Neural cell (in vitro differentiated cells): ENCODE results near the gene DOCK8.

Source experiments
- EP300 ChIP-seq: fragments of 450-650 bp; conservative IDR thresholded peaks from 2 replicates; pipeline ENCODE4 v1.6.1; 2014; ENCODE audit warnings: antibody characterized with exemption, mild to moderate bottlenecking, moderate library complexity; ENCODE audit not compliant: poor library complexity, severe bottlenecking
- EZH2 ChIP-seq: fragments of 200-600, 300-800 bp; shearing (Covaris generic), sonication (generic); IDR thresholded peaks from 2 replicates; pipeline ENCODE4 v1.6.1; 2014; ENCODE audit warnings: antibody characterized with exemption, low read length, borderline replicate concordance, mild to moderate bottlenecking; ENCODE audit not compliant: insufficient read depth, poor library complexity, severe bottlenecking
- MXI1 ChIP-seq: fragments of 450-650 bp; conservative IDR thresholded peaks from 2 replicates; pipeline ENCODE4 v1.6.1; 2014; ENCODE audit warnings: antibody characterized with exemption, mild to moderate bottlenecking; ENCODE audit not compliant: poor library complexity, severe bottlenecking
- POLR2AphosphoS5 ChIP-seq: IDR thresholded peaks from 2 replicates; pipeline ENCODE4 v1.6.1; 2012
- SMC3 ChIP-seq: fragments of 450-650 bp; conservative IDR thresholded peaks from 2 replicates; pipeline ENCODE4 v1.6.1; 2014; ENCODE audit warnings: antibody characterized with exemption, mild to moderate bottlenecking, moderate library complexity; ENCODE audit not compliant: poor library complexity
- TAF1 ChIP-seq: IDR thresholded peaks from 2 replicates; pipeline ENCODE4 v1.6.1; 2012; ENCODE audit warnings: low read depth
- TF ChIP-seq, protein P1 (sequence below): fragments of 450-650 bp; IDR thresholded peaks from 2 replicates; pipeline ENCODE4 v1.5.1; 2014; ENCODE audit warnings: antibody characterized with exemption, mild to moderate bottlenecking, moderate library complexity; ENCODE audit not compliant: poor library complexity, severe bottlenecking
- TF ChIP-seq, protein P2 (sequence below): IDR thresholded peaks from 2 replicates; pipeline ENCODE4 v1.6.1; 2012; ENCODE audit warnings: borderline replicate concordance

DNA sequence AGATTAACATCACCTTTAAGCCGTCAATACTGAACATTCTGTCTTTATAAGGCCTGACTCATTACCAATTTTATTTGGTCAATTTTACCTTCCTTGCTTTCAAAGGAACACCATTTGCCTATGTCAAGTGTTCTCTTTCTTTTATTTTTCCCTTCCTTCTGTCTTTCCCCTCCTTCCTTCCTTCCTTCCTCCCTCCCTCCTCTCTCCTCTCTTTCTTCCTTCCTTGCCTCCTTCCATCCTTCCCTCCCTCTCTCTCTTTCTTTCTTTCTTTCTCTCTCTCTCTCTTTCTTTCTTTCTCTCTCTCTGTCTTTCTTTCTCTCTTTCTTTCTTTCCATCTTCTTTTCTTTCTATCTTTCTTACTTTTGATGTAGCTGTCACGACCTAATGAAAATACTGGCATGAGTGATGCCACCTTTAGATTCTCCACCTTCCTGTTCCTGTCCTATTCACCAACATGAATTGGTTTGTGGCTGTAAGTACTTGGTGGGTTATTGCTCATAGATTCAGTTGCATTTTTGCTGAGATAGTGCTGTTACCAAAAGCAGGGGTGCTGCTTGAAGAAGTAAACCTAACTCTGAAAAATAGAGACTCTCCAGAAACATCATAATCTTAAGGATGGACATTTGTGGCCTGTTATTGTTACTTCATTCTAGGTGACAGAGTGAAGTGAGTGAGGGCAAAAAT lies 33.8 kb downstream of the DOCK8 start:
- TF ChIP-seq, protein P1, sequence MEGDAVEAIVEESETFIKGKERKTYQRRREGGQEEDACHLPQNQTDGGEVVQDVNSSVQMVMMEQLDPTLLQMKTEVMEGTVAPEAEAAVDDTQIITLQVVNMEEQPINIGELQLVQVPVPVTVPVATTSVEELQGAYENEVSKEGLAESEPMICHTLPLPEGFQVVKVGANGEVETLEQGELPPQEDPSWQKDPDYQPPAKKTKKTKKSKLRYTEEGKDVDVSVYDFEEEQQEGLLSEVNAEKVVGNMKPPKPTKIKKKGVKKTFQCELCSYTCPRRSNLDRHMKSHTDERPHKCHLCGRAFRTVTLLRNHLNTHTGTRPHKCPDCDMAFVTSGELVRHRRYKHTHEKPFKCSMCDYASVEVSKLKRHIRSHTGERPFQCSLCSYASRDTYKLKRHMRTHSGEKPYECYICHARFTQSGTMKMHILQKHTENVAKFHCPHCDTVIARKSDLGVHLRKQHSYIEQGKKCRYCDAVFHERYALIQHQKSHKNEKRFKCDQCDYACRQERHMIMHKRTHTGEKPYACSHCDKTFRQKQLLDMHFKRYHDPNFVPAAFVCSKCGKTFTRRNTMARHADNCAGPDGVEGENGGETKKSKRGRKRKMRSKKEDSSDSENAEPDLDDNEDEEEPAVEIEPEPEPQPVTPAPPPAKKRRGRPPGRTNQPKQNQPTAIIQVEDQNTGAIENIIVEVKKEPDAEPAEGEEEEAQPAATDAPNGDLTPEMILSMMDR: no peak
- no peak for TF ChIP-seq EZH2
- TF ChIP-seq TAF1: no peak
- TF ChIP-seq POLR2AphosphoS5: no peak
- TF ChIP-seq EP300: no peak
- TF ChIP-seq, protein P2, sequence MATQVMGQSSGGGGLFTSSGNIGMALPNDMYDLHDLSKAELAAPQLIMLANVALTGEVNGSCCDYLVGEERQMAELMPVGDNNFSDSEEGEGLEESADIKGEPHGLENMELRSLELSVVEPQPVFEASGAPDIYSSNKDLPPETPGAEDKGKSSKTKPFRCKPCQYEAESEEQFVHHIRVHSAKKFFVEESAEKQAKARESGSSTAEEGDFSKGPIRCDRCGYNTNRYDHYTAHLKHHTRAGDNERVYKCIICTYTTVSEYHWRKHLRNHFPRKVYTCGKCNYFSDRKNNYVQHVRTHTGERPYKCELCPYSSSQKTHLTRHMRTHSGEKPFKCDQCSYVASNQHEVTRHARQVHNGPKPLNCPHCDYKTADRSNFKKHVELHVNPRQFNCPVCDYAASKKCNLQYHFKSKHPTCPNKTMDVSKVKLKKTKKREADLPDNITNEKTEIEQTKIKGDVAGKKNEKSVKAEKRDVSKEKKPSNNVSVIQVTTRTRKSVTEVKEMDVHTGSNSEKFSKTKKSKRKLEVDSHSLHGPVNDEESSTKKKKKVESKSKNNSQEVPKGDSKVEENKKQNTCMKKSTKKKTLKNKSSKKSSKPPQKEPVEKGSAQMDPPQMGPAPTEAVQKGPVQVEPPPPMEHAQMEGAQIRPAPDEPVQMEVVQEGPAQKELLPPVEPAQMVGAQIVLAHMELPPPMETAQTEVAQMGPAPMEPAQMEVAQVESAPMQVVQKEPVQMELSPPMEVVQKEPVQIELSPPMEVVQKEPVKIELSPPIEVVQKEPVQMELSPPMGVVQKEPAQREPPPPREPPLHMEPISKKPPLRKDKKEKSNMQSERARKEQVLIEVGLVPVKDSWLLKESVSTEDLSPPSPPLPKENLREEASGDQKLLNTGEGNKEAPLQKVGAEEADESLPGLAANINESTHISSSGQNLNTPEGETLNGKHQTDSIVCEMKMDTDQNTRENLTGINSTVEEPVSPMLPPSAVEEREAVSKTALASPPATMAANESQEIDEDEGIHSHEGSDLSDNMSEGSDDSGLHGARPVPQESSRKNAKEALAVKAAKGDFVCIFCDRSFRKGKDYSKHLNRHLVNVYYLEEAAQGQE: no peak
- no peak for TF ChIP-seq SMC3
- no peak for TF ChIP-seq MXI1
